ENCODE results near the gene USP3.

The USP3 gene

DNA sequence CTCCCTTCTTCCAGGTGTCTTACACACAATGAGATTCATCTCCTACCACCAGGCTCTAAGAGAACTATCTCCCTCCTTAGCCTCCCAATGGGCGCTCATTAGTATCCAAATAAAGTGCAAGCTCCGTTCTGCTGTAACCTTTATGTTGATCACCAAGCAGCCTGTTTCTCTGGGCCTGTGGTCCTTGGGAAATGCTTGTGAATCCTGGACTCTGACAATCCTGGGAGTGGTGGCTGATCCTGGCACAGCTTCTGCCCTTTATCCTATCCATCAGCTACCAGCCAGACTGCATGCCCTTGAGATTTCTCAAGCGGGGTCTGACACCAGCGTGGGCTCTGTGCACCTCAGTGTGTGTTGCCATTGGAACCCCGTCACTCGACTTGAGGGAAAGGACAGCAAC lies 26.1 kb upstream of the USP3 start:
- H3K4me1 ChIP-seq (ENCODE audit: insufficient read depth, low read length, poor library complexity, severe bottlenecking), result peaks cover 4% of the 10 kb centered on the region
- no peaks in the 10 kb centered on the region for H3K79me2 ChIP-seq (ENCODE audit: insufficient read depth, low read length)

GRCh38 chr15:63480441-63480821 lies 24.0 kb upstream of the USP3 start:
- no peaks in the 10 kb centered on the region for H3K9me3 ChIP-seq (ENCODE audit: insufficient read depth, low read depth, low read length)
- no peak overlapping the region for H2AFZ ChIP-seq (ENCODE audit: low read length)
- H3K4me2 ChIP-seq (ENCODE audit: low read depth, low read length, poor library complexity, severe bottlenecking), result no peak overlapping the region
- H4K20me1 ChIP-seq (ENCODE audit: insufficient read depth, low read length, poor library complexity, severe bottlenecking), result no peaks in the 10 kb centered on the region
- peaks cover 12% of the 10 kb centered on the region for H3K4me1 ChIP-seq (ENCODE audit: insufficient read depth, low read length, poor library complexity, severe bottlenecking)
- no peak for TF ChIP-seq EZH2phosphoT487 (IDR thresholded peaks at IDR 0.05; ENCODE audit: borderline replicate concordance)
- TF ChIP-seq, protein P1, sequence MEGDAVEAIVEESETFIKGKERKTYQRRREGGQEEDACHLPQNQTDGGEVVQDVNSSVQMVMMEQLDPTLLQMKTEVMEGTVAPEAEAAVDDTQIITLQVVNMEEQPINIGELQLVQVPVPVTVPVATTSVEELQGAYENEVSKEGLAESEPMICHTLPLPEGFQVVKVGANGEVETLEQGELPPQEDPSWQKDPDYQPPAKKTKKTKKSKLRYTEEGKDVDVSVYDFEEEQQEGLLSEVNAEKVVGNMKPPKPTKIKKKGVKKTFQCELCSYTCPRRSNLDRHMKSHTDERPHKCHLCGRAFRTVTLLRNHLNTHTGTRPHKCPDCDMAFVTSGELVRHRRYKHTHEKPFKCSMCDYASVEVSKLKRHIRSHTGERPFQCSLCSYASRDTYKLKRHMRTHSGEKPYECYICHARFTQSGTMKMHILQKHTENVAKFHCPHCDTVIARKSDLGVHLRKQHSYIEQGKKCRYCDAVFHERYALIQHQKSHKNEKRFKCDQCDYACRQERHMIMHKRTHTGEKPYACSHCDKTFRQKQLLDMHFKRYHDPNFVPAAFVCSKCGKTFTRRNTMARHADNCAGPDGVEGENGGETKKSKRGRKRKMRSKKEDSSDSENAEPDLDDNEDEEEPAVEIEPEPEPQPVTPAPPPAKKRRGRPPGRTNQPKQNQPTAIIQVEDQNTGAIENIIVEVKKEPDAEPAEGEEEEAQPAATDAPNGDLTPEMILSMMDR (conservative IDR thresholded peaks at IDR 0.05; ENCODE audit: low read length), result no peak
- H3K36me3 ChIP-seq (ENCODE audit: insufficient read depth, low read length), result no peaks in the 10 kb centered on the region
- H3K79me2 ChIP-seq (ENCODE audit: insufficient read depth, low read length), result no peaks in the 10 kb centered on the region
- no peaks in the 10 kb centered on the region for H3F3A ChIP-seq (ENCODE audit: low read depth)
- no peaks in the 10 kb centered on the region for H3K27me3 ChIP-seq (ENCODE audit: insufficient read depth, low read length, poor library complexity, severe bottlenecking)
- H3K9me2 ChIP-seq (replicated peaks; ENCODE audit: low read depth, low read length), result no peaks in the 10 kb centered on the region
- no peak overlapping the region for H3K4me3 ChIP-seq (ENCODE audit: low read length, poor library complexity, severe bottlenecking)
- H3K9ac ChIP-seq (ENCODE audit: low read depth, low read length, poor library complexity, severe bottlenecking), result no peak overlapping the region

More for the DNA sequence above, 26.1 kb upstream of the USP3 start:
- no peaks in the 10 kb centered on the region for H3K27me3 ChIP-seq (ENCODE audit: insufficient read depth, low read length, poor library complexity, severe bottlenecking)
- H3K4me2 ChIP-seq (ENCODE audit: low read depth, low read length, poor library complexity, severe bottlenecking), result no peak overlapping the region
- no peak overlapping the region for H2AFZ ChIP-seq (ENCODE audit: low read length)
- TF ChIP-seq EZH2phosphoT487 (IDR thresholded peaks at IDR 0.05; ENCODE audit: borderline replicate concordance), result no peak
- TF ChIP-seq, protein P1 (conservative IDR thresholded peaks at IDR 0.05; ENCODE audit: low read length), result no peak
- no peaks in the 10 kb centered on the region for H3K9me3 ChIP-seq (ENCODE audit: insufficient read depth, low read depth, low read length)
- H3F3A ChIP-seq (ENCODE audit: low read depth), result no peaks in the 10 kb centered on the region
- H4K20me1 ChIP-seq (ENCODE audit: insufficient read depth, low read length, poor library complexity, severe bottlenecking), result no peaks in the 10 kb centered on the region
- no peaks in the 10 kb centered on the region for H3K36me3 ChIP-seq (ENCODE audit: insufficient read depth, low read length)
- H3K9ac ChIP-seq (ENCODE audit: low read depth, low read length, poor library complexity, severe bottlenecking), result no peak overlapping the region
- H3K4me3 ChIP-seq (ENCODE audit: low read length, poor library complexity, severe bottlenecking), result no peak overlapping the region
- H3K9me2 ChIP-seq (replicated peaks; ENCODE audit: low read depth, low read length), result no peaks in the 10 kb centered on the region

DNA sequence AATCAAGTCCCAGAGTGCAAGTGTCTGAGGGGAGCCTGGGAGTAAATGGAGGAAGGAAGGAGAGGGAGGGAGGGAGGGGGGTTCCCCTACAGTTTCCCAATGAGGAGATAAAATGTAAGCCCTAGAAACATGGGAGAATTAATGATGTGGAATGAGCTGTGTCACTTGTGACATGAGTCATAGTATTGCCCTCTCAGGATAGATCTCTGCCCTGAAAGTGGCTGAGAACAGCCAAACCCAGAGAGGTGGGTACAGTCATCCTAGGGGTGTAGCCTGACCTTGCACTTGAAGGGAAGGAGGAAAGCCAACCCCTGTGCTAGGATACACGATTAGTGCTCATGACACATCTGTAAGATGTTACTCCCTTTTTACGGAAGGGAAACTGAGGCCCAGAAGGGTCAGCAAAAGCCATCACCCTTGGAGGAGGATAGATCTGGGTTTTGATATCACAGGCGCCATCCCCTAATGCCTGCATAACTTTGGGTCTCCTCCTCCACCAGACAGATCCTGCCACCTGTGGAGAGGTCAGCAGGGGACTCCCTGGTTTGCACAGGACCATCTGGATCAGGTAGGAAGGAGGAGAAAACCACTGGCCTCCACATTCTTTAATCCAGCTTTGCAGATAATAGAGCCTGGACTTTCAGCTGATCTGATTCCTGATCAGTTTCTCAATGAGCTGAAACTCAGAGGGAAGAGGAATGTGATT lies 23.1 kb upstream of the USP3 start:
- Histone ChIP-seq H4K20me1 (ENCODE audit: insufficient read depth, low read length, poor library complexity, severe bottlenecking) (no peaks in the 10 kb centered on the region), H2AFZ (ENCODE audit: low read length) (no peak overlapping the region), H3K4me1 (ENCODE audit: insufficient read depth, low read length, poor library complexity, severe bottlenecking) (peaks cover 12% of the 10 kb centered on the region), H3K4me3 (ENCODE audit: low read length, poor library complexity, severe bottlenecking) (no peak overlapping the region), H3K4me2 (ENCODE audit: low read depth, low read length, poor library complexity, severe bottlenecking) (no peak overlapping the region), H3F3A (ENCODE audit: low read depth) (no peaks in the 10 kb centered on the region), H3K79me2 (ENCODE audit: insufficient read depth, low read length) (no peaks in the 10 kb centered on the region), H3K9me3 (ENCODE audit: insufficient read depth, low read depth, low read length) (no peaks in the 10 kb centered on the region), H3K9me2 (replicated peaks; ENCODE audit: low read depth, low read length) (no peaks in the 10 kb centered on the region), H3K9ac (ENCODE audit: low read depth, low read length, poor library complexity, severe bottlenecking) (no peak overlapping the region), H3K27me3 (ENCODE audit: insufficient read depth, low read length, poor library complexity, severe bottlenecking) (no peaks in the 10 kb centered on the region), H3K36me3 (ENCODE audit: insufficient read depth, low read length) (no peaks in the 10 kb centered on the region)
- TF ChIP-seq, protein P1 (conservative IDR thresholded peaks at IDR 0.05; ENCODE audit: low read length), result no peak
- TF ChIP-seq EZH2phosphoT487 (IDR thresholded peaks at IDR 0.05; ENCODE audit: borderline replicate concordance), result no peak
